HepG2 (cell line): ENCODE data around the gene GALNTL6. TPM values are rescaled to one million over a fixed set of nuclear protein-coding genes. Genes with fewer than 3 reads are reported as not detected.

Experiments used
- ATAC-seq: fragments of 200-7000 bp; cut with Tn5 transposase; 3 replicates; pipeline ENCODE4 v1.9.1; 2020; ENCODE audit warnings: mild to moderate bottlenecking, moderate library complexity
- BruUV-seq: library from RNA; stranded (reverse); fragments of 400-500 nt; replicated peaks from 2 replicates; lab custom pipeline; 2021; lab: Mats Ljungman, UMichigan
- CTCF ChIA-PET: fragments of 300-600 bp; formaldehyde crosslinking; extraction: SDS; loops from one replicate; lab custom pipeline; 2021; ENCODE audit warnings: low total read pairs, inconsistent platforms, low intra/inter-chr PET ratio; lab: Yijun Ruan, JAX
- POLR2A ChIA-PET: fragments of 350-600 bp; sonication (Branson Sonifier 250); formaldehyde crosslinking; loops from one replicate; lab custom pipeline; 2020; ENCODE audit warnings: antibody characterized with exemption, inconsistent platforms; lab: Yijun Ruan, JAX
- DNase-seq: peaks from one replicate; pipeline ENCODE4 v3.0.0-alpha.2; 2015; ENCODE audit warnings: low spot score
- FAIRE-seq: peaks from 3 replicates; lab custom pipeline; 2011; peaks lifted over from hg19 to GRCh38; lab: Jason Lieb, UNC
- H2AFZ ChIP-seq: one replicate; pipeline ENCODE4 v1.6.1; 2011; ENCODE audit warnings: low read length, inconsistent platforms
- H3K27ac ChIP-seq: fragments of 300-600 bp; 3 replicates; pipeline ENCODE4 v1.8.0; 2011; ENCODE audit warnings: mixed run types, mild to moderate bottlenecking, mixed read lengths, low read length, inconsistent platforms; ENCODE audit not compliant: insufficient read depth; ENCODE audit errors: extremely low read length
- H3K27me3 ChIP-seq, 2 experiments: fragments of 200-600 bp in 1 of 2; 2 replicates in 1 of 2; 3 replicates in 1 of 2; pipeline versions ENCODE4 v1.6.0 to v1.8.0; 2011; ENCODE audit warnings: low read length in 2 of 2, mild to moderate bottlenecking in 2 of 2, moderate library complexity in 2 of 2, inconsistent platforms in 1 of 2; ENCODE audit not compliant: insufficient read depth in 2 of 2, control insufficient read depth in 1 of 2
- H3K36me3 ChIP-seq, 2 experiments: fragments of 200-600 bp in 1 of 2; replicated peaks in 1 of 2; 2 replicates in 1 of 2; 3 replicates in 1 of 2; pipeline versions ENCODE4 v1.5.1 to v1.8.0; 2011; ENCODE audit warnings: low read length in 2 of 2, inconsistent platforms in 1 of 2; ENCODE audit not compliant: insufficient read depth in 2 of 2, control insufficient read depth in 1 of 2
- H3K4me1 ChIP-seq: 2 replicates; pipeline ENCODE4 v1.5.1; 2012; ENCODE audit warnings: low read length, inconsistent platforms; ENCODE audit not compliant: insufficient read depth
- H3K4me2 ChIP-seq: 2 replicates; pipeline ENCODE4 v1.6.0; 2011; ENCODE audit warnings: low read depth, low read length, inconsistent platforms
- H3K4me3 ChIP-seq, 3 experiments: fragments of 200-600 bp in 1 of 3; sonication (generic), shearing (Covaris generic) in 1 of 3; replicated peaks in 1 of 3; 2 replicates each; pipeline ENCODE4 v1.5.1; 2011 to 2016; ENCODE audit warnings: low read length in 3 of 3, inconsistent platforms in 2 of 3, low read depth in 2 of 3, mild to moderate bottlenecking in 2 of 3, control low read depth in 1 of 3, mixed read lengths in 1 of 3; ENCODE audit not compliant: insufficient read depth in 1 of 3
- H3K79me2 ChIP-seq: one replicate; pipeline ENCODE4 v1.6.1; 2011; ENCODE audit warnings: low read length, inconsistent platforms; ENCODE audit not compliant: insufficient read depth
- H3K9ac ChIP-seq: 2 replicates; pipeline ENCODE4 v1.6.0; 2011; ENCODE audit warnings: mild to moderate bottlenecking, low read depth, low read length, inconsistent platforms; ENCODE audit not compliant: insufficient read depth
- H3K9me3 ChIP-seq: 2 replicates; pipeline ENCODE4 v1.5.1; 2012; ENCODE audit warnings: mild to moderate bottlenecking, low read length
- H4K20me1 ChIP-seq: 2 replicates; pipeline ENCODE4 v1.6.0; 2011; ENCODE audit warnings: inconsistent platforms, mild to moderate bottlenecking, low read length, moderate library complexity; ENCODE audit not compliant: insufficient read depth
- CCDC6 ChIP-seq: sonication (generic); formaldehyde crosslinking; IDR thresholded peaks from 2 replicates; pipeline ENCODE4 v1.8.1; 2022; ENCODE audit warnings: mild to moderate bottlenecking, missing genetic modification reagents, moderate library complexity
- CHCHD3 ChIP-seq: sonication (generic); formaldehyde crosslinking; IDR thresholded peaks from 2 replicates; pipeline ENCODE4 v1.8.0; 2022; ENCODE audit warnings: mild to moderate bottlenecking, missing genetic modification reagents, moderate library complexity
- EHMT2 ChIP-seq: fragments of 200-600 bp; sonication (generic); IDR thresholded peaks from 2 replicates; pipeline ENCODE4 v1.7.0; 2017; ENCODE audit warnings: antibody characterized with exemption, low read depth, low read length, borderline replicate concordance
- EZH2 ChIP-seq: conservative IDR thresholded peaks from 2 replicates; pipeline ENCODE4 v1.6.1; 2012; ENCODE audit warnings: mild to moderate bottlenecking, low read depth, low read length, moderate library complexity
- GFI1 ChIP-seq: sonication (generic); formaldehyde crosslinking; IDR thresholded peaks from 2 replicates; pipeline ENCODE4 v1.5.0; 2020; ENCODE audit warnings: missing genetic modification reagents, mild to moderate bottlenecking, borderline replicate concordance
- GTF3A ChIP-seq: sonication (generic); formaldehyde crosslinking; conservative IDR thresholded peaks from 2 replicates; pipeline ENCODE4 v1.4.0; 2020; ENCODE audit warnings: mild to moderate bottlenecking, missing genetic modification reagents
- MAF1 ChIP-seq: sonication (generic); formaldehyde crosslinking; IDR thresholded peaks from 2 replicates; pipeline ENCODE4 v1.5.0; 2020; ENCODE audit warnings: missing genetic modification reagents, borderline replicate concordance
- RBAK ChIP-seq: sonication (generic); formaldehyde crosslinking; IDR thresholded peaks from 2 replicates; pipeline ENCODE4 v1.5.1; 2020; ENCODE audit warnings: mild to moderate bottlenecking, missing genetic modification reagents
- SMAD9 ChIP-seq: sonication (generic); formaldehyde crosslinking; IDR thresholded peaks from 2 replicates; pipeline ENCODE4 v1.5.1; 2020; ENCODE audit warnings: mild to moderate bottlenecking, missing genetic modification reagents
- SOX6 ChIP-seq, 2 experiments: fragments of 450-650 bp in 1 of 2; sonication (generic) in 1 of 2; formaldehyde crosslinking in 1 of 2; IDR thresholded peaks; 2 replicates each; pipeline versions ENCODE4 v1.4.0 to v1.6.1; 2017 to 2020; ENCODE audit warnings: antibody characterized with exemption in 1 of 2, mild to moderate bottlenecking in 1 of 2, missing genetic modification reagents in 1 of 2
- SUZ12 ChIP-seq: fragments of 150-350 bp; IDR thresholded peaks from 2 replicates; pipeline ENCODE4 v1.6.1; 2014; ENCODE audit warnings: low read depth, low read length
- ZNF549 ChIP-seq: sonication (generic); formaldehyde crosslinking; IDR thresholded peaks from 2 replicates; pipeline ENCODE4 v1.5.0; 2020; ENCODE audit warnings: missing genetic modification reagents
- ZNF556 ChIP-seq: sonication (generic); formaldehyde crosslinking; IDR thresholded peaks from 2 replicates; pipeline ENCODE4 v1.4.0; 2020; ENCODE audit warnings: mild to moderate bottlenecking, missing genetic modification reagents, borderline replicate concordance
- ZNF713 ChIP-seq: sonication (generic); formaldehyde crosslinking; IDR thresholded peaks from 2 replicates; pipeline ENCODE4 v1.4.0; 2020; ENCODE audit warnings: mild to moderate bottlenecking, missing genetic modification reagents
- ZNF749 ChIP-seq: sonication (generic); formaldehyde crosslinking; IDR thresholded peaks from 2 replicates; pipeline ENCODE4 v1.8.0; 2022; ENCODE audit warnings: mild to moderate bottlenecking, missing genetic modification reagents, moderate library complexity, borderline replicate concordance
- ZNF761 ChIP-seq: sonication (generic); formaldehyde crosslinking; conservative IDR thresholded peaks from 2 replicates; pipeline ENCODE4 v1.4.0; 2020; ENCODE audit warnings: mild to moderate bottlenecking, missing genetic modification reagents
- WGBS: methylation state at CpG from one replicate; pipeline ENCODE4 v1.1.6; 2017; ENCODE audit warnings: low lambda C conversion rate; 5-methylcytosine and 5-hydroxymethylcytosine counted together
- in situ Hi-C: cut with HindIII; loops from 2 replicates; pipeline ENCODE4 v1.10.0; 2017; ENCODE audit warnings: low pct_unique_long_range_greater_than_20kb; ENCODE audit not compliant: extremely low pct_ligation_motif_present
- intact Hi-C: fragments of 100-400 bp; cut with micrococcal nuclease; formaldehyde crosslinking; loops from one replicate; pipeline ENCODE4 v1.10.0; 2022; ENCODE audit not compliant: unreplicated experiment
- polyA plus RNA-seq, 8 experiments: library from polyadenylated mRNA; depleted of rRNA in 3 of 8; stranded (reverse) in 7 of 8; unstranded in 1 of 8; fragments of >200 nt; fragmentation: Illumina TruSeq in 4 of 8; extraction: Trizol in 4 of 8; gene quantifications; 2 replicates each; pipeline versions ENCODE4 v1.2.1 to v1.2.3, GENCODE V29; 2011 to 2016; ENCODE audit warnings: low read depth in 4 of 8, missing spikeins in 1 of 8, mixed read lengths in 1 of 8; ENCODE audit not compliant: insufficient read depth in 1 of 8
- total RNA-seq, 5 experiments: library from RNA; depleted of rRNA; stranded (reverse); fragments of >200 nt; fragmentation: Illumina TruSeq; extraction: Trizol; gene quantifications; 2 replicates each; pipeline ENCODE4 v1.2.3, GENCODE V29; 2016; ENCODE audit warnings: low read depth in 1 of 5
- TF ChIP-seq, protein P1 (sequence below): sonication (generic); formaldehyde crosslinking; IDR thresholded peaks from 2 replicates; pipeline ENCODE4 v1.4.0; 2020; ENCODE audit warnings: mild to moderate bottlenecking, missing genetic modification reagents

Gene GALNTL6
- total and polyA plus RNA-seq, 2 of the 13 experiments (the other 11 are each of a cell fraction or from before 2014, with no cell fraction given), result not detected

DNA sequence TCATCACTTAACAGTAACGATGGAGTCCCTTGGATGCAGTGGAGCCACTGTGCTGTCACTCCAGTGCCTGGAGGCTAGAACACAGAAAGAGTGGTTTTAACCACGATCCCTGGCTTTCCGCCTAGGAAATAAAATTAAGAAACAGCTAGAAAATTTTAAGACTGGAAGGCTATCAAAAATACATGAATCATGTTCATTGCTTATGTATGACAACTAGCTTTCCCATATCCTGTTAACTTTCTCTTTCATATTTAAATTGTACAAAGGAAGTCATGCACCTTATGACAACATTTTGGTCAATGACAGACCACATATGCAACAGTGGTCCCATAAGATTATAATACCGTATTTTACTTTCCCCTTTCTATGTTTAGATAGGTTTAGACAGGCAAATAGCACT, 115.1 kb downstream of the GALNTL6 start (continued):
- TF ChIP-seq ZNF556 (no peak), MAF1 (no peak), SOX6 (IDR thresholded peaks at IDR 0.05) (no peak), SOX6 (CRISPR knock-in tag; IDR thresholded peaks at IDR 0.05) (no peak), SMAD9 (CRISPR knock-in tag) (no peak), EHMT2 (no peak), SUZ12 (no peak), ZNF549 (CRISPR knock-in tag) (no peak), GTF3A (no peak), RBAK (CRISPR knock-in tag) (no peak)
- TF ChIP-seq, all 625 proteins: peak for 0

DNA sequence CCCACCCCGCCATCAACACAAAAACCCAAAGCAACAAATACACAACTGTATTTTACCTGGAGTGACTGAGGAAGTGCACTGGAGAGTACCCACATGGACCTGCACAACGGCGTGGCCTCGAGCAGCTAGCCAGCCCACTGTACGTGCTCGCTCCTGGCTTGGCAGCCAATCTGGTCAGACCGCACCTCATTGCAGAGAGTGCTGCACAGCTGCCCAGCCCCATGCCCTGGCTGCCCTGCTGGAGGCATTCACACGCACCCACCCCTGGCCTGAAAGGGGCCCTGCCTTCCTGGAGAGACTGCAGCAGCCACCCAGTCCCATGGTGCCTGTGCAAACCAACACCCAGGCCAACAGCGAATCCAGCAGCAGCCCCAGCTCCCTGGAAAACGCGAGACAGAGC, 116.3 kb downstream of the GALNTL6 start:
- intact Hi-C loops (no loop called here), in situ Hi-C loops (no loop called here)
- ATAC-seq (no peak; the same call in 2 of the 3 replicates), FAIRE-seq (no peak), DNase-seq (no peak)
- Histone ChIP-seq H3K27ac (no peak overlapping the region), H3K9me3 (no peaks in the 10 kb centered on the region), H3K9ac (no peak overlapping the region), H3K79me2 (no peaks in the 10 kb centered on the region), H4K20me1 (no peaks in the 10 kb centered on the region), H3K27me3 (no peaks in the 10 kb centered on the region), H3K36me3 (no peaks in the 10 kb centered on the region), H3K4me2 (no peak overlapping the region), H2AFZ (no peak overlapping the region), H3K4me3 (no peak overlapping the region), H3K4me1 (no peaks in the 10 kb centered on the region)
- BruUV-seq, result no TSS peak
- ChIA-PET POLR2A (no interaction called here), CTCF (no interaction called here)
- TF ChIP-seq CCDC6 (CRISPR knock-in tag), result no peak
- no peak for TF ChIP-seq ZNF761 (CRISPR knock-in tag)
- no peak for TF ChIP-seq ZNF749 (CRISPR knock-in tag)
- no peak for TF ChIP-seq EZH2
- no peak for TF ChIP-seq CHCHD3 (CRISPR knock-in tag)
- TF ChIP-seq, protein P1, sequence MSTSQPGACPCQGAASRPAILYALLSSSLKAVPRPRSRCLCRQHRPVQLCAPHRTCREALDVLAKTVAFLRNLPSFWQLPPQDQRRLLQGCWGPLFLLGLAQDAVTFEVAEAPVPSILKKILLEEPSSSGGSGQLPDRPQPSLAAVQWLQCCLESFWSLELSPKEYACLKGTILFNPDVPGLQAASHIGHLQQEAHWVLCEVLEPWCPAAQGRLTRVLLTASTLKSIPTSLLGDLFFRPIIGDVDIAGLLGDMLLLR, result no peak
- no peak for TF ChIP-seq GFI1 (CRISPR knock-in tag)
- no peak for TF ChIP-seq ZNF713 (CRISPR knock-in tag)
- 0% methylated on average over 1 of the region's 11 CpGs for WGBS
